ENCODE measurements around the gene TMEM132A.
"Not testable (repeated sequence)": the region's sequence is repeated elsewhere in the genome, so short reads cannot be mapped to it uniquely, and the experiment has no call there.

GRCh38 chr11:60909680-60910280, 14.5 kb upstream of the TMEM132A start:
- not testable (repeated sequence) for TF ChIP-seq CTCF, POLR2A (IDR thresholded peaks at IDR 0.05)
